ENCODE results near the gene CDK10. TPM values are rescaled to one million over a fixed set of nuclear protein-coding genes. Genes with fewer than 3 reads are reported as not detected.
"Not testable (repeated sequence)": the region's sequence is repeated elsewhere in the genome, so short reads cannot be mapped to it uniquely, and the experiment has no call there.

The CDK10 gene
- total RNA-seq, 4 donors from 2014 or later, result 34.6 to 69.1 (median 40.9) TPM

- WGBS, 2 donors, result 94 to 95% methylated on average over 10 to 13 of the region's 13 CpGs
- H3K4me3 ChIP-seq (ENCODE audit: low read depth, poor library complexity, severe bottlenecking), result no peak overlapping the region
- no peak for DNase-seq (ENCODE audit: low spot score in 2 of 2)
- TF ChIP-seq POLR2A (IDR thresholded peaks at IDR 0.05), result no peak
- no peak for TF ChIP-seq CTCF (IDR thresholded peaks at IDR 0.05)
- intact Hi-C loops (cut with DNase I; ENCODE audit: low total_unique reads), result no loop called here
Measured at GRCh38 chr16:89691986-89692569, 5.6 kb downstream of the CDK10 start.

DNA sequence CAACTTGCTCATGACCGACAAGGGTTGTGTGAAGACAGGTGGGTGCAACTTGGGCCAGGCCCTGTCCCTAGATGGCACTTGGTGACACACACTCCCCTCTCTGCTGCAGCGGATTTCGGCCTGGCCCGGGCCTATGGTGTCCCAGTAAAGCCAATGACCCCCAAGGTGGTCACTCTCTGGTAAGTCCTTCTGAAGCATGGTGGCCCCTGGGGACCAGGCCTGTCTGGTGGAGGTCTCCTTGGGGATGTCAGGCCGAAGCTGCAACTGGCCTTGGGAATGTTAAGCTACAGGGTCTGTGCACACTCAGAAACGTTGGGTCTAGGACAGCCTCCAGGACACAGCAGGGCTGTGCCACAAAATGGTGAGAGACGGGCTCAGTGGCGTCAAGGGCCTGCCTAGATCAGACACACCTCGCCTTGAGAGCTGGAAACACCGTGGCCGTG lies 6.8 kb downstream of the CDK10 start:
- no peak overlapping the region for H3K4me3 ChIP-seq (ENCODE audit: low read depth, poor library complexity, severe bottlenecking)
- 85 to 90% methylated on average over 10 to 11 of the region's 11 CpGs for WGBS, 2 donors
- TF ChIP-seq CTCF (IDR thresholded peaks at IDR 0.05), result no peak
- no peak for TF ChIP-seq POLR2A (IDR thresholded peaks at IDR 0.05)
- intact Hi-C loops (cut with DNase I; ENCODE audit: low total_unique reads), result no loop called here
- DNase-seq (ENCODE audit: low spot score in 2 of 2), result no peak

DNA sequence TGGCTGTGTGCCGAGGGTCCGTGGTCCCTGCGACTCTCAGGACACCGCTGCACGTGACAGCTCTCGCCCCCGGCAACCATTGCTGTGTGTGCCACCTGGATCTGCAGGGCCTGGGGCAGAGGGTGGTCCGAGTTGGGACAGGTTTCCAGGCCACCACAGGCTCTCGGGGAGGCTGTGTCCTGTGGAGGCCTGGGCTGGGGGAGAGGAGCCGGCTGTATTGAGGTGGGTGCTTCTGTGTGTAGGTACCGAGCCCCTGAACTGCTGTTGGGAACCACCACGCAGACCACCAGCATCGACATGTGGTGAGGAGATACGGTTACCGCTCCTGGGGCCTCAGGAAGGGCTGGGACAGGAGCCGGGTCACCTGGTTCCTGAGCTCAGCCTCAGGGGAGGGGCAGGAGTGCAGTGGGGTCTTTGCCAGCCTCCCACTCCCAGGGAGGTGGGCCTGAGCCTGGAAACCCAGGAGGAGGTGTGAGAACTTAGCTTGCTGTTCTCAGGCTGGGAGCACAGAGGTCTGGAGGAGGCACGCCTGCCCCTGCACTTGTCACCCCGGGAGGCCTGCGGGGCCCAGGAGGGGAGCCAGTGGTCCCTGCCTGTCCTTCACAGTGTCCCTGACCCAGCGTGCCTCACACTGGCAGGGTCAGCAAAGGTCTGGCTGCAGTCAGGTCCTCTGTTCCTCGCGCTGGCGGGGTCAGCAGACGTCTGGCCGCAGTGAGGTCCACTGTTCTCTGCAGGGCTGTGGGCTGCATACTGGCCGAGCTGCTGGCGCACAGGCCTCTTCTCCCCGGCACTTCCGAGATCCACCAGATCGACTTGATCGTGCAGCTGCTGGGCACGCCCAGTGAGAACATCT lies 7.7 kb downstream of the CDK10 start:
- DNase-seq (ENCODE audit: low spot score in 2 of 2), result no peak
- intact Hi-C loops (cut with DNase I; ENCODE audit: low total_unique reads), result no loop called here
- H3K4me3 ChIP-seq (ENCODE audit: low read depth, poor library complexity, severe bottlenecking), result no peak overlapping the region
- WGBS, 2 donors, result 72 to 85% methylated on average over 23 to 31 of the region's 32 CpGs
- no peak for TF ChIP-seq CTCF (IDR thresholded peaks at IDR 0.05)
- no peak for TF ChIP-seq POLR2A (IDR thresholded peaks at IDR 0.05)

GRCh38 chr16:89694784-89695085 lies 8.2 kb downstream of the CDK10 start:
- 75 to 81% methylated on average over 23 of the region's 23 CpGs for WGBS, 2 donors
- intact Hi-C loops (cut with DNase I; ENCODE audit: low total_unique reads), result not testable (repeated sequence)

GRCh38 chr16:89695086-89695874 lies 8.8 kb downstream of the CDK10 start:
- DNase-seq (ENCODE audit: low spot score in 2 of 2), result peak in 1 of 2 donors; percentile 84
- WGBS, 2 donors, result 85 to 88% methylated on average over 18 to 26 of the region's 31 CpGs

More at GRCh38 chr16:89694784-89695085, 8.2 kb downstream of the CDK10 start:
- not testable (repeated sequence) for H3K4me3 ChIP-seq (ENCODE audit: low read depth, poor library complexity, severe bottlenecking); DNase-seq (ENCODE audit: low spot score in 2 of 2)

More at GRCh38 chr16:89695086-89695874, 8.8 kb downstream of the CDK10 start:
- TF ChIP-seq CTCF (IDR thresholded peaks at IDR 0.05), result no peak
- no peak for TF ChIP-seq POLR2A (IDR thresholded peaks at IDR 0.05)
- intact Hi-C loops (cut with DNase I; ENCODE audit: low total_unique reads), result no loop called here
- H3K4me3 ChIP-seq (ENCODE audit: low read depth, poor library complexity, severe bottlenecking), result no peak overlapping the region
